Keratinocyte (primary cell): ENCODE results near the gene RFX2. TPM values are rescaled to one million over a fixed set of nuclear protein-coding genes. Genes with fewer than 3 reads are reported as not detected.

Source experiments
- DNase-seq: peaks from one replicate; pipeline ENCODE4 v3.0.0-alpha.2; 2011; ENCODE audit warnings: low read depth, missing footprints, low spot score
- FAIRE-seq: peaks from 2 replicates; lab custom pipeline; 2011; peaks lifted over from hg19 to GRCh38; lab: Jason Lieb, UNC
- H2AFZ ChIP-seq: 2 replicates; pipeline ENCODE4 v1.6.0; 2012; ENCODE audit warnings: low read length, control low read depth, inconsistent platforms; ENCODE audit not compliant: control insufficient read depth
- H3K27ac ChIP-seq: 2 replicates; pipeline ENCODE4 v1.5.1; 2011; ENCODE audit warnings: low read length; ENCODE audit not compliant: control insufficient read depth, insufficient read depth
- H3K27me3 ChIP-seq: 3 replicates; pipeline ENCODE4 v1.6.0; 2011; ENCODE audit warnings: low read length; ENCODE audit not compliant: control insufficient read depth, insufficient read depth; ENCODE audit errors: extremely low read depth
- H3K36me3 ChIP-seq, 2 experiments: 2 replicates in 1 of 2; 3 replicates in 1 of 2; pipeline ENCODE4 v1.5.1; 2011; ENCODE audit warnings: low read length in 2 of 2, mild to moderate bottlenecking in 1 of 2; ENCODE audit not compliant: control insufficient read depth in 2 of 2, insufficient read depth in 2 of 2; ENCODE audit errors: extremely low read depth in 1 of 2
- H3K4me1 ChIP-seq: 3 replicates; pipeline ENCODE4 v1.5.1; 2011; ENCODE audit warnings: low read length; ENCODE audit not compliant: control insufficient read depth, insufficient read depth; ENCODE audit errors: extremely low read depth
- H3K4me2 ChIP-seq: 3 replicates; pipeline ENCODE4 v1.6.0; 2011; ENCODE audit warnings: low read depth, low read length; ENCODE audit not compliant: control insufficient read depth, insufficient read depth; ENCODE audit errors: extremely low read depth
- H3K4me3 ChIP-seq, 3 experiments: fragments of 200-600 bp in 1 of 3; sonication (generic) in 1 of 3; 2 replicates in 2 of 3; 3 replicates in 1 of 3; pipeline ENCODE4 v1.5.1; 2011 to 2016; ENCODE audit warnings: low read length in 3 of 3, mild to moderate bottlenecking in 3 of 3, control low read depth in 2 of 3, inconsistent platforms in 1 of 3, low read depth in 1 of 3, mixed read lengths in 1 of 3, mixed run types in 1 of 3, moderate library complexity in 1 of 3; ENCODE audit not compliant: control insufficient read depth in 2 of 3, insufficient read depth in 2 of 3; ENCODE audit errors: extremely low read depth in 1 of 3
- H3K79me2 ChIP-seq: 2 replicates; pipeline ENCODE4 v1.6.0; 2012; ENCODE audit warnings: low read length; ENCODE audit not compliant: control insufficient read depth, insufficient read depth
- H3K9ac ChIP-seq: 3 replicates; pipeline ENCODE4 v1.6.0; 2011; ENCODE audit warnings: low read length; ENCODE audit not compliant: control insufficient read depth, insufficient read depth; ENCODE audit errors: extremely low read depth
- H3K9me1 ChIP-seq: 3 replicates; pipeline ENCODE4 v1.6.0; 2011; ENCODE audit warnings: low read length; ENCODE audit not compliant: control insufficient read depth, insufficient read depth; ENCODE audit errors: extremely low read depth
- H3K9me3 ChIP-seq: 2 replicates; pipeline ENCODE4 v1.5.1; 2012; ENCODE audit warnings: low read depth, low read length; ENCODE audit not compliant: control insufficient read depth
- H4K20me1 ChIP-seq: 3 replicates; pipeline ENCODE4 v1.6.0; 2011; ENCODE audit warnings: low read length; ENCODE audit not compliant: control insufficient read depth, insufficient read depth; ENCODE audit errors: extremely low read depth
- EZH2 ChIP-seq: IDR thresholded peaks from one replicate; pipeline ENCODE4 v1.6.1; 2012; ENCODE audit warnings: inconsistent platforms, mild to moderate bottlenecking, low read length, moderate library complexity
- dilution Hi-C: fragments of 300-500 bp; cut with MboI; formaldehyde crosslinking; loops from one replicate; pipeline ENCODE4 v1.7.0; 2020; ENCODE audit warnings: low sequenced_read_pairs; ENCODE audit not compliant: extremely low pct_ligation_motif_present
- polyA plus RNA-seq, 5 experiments: library from polyadenylated mRNA; depleted of rRNA in 3 of 5; stranded (reverse) in 3 of 5; stranded (forward) in 1 of 5; unstranded in 1 of 5; fragments of >200 nt; gene quantifications; 1 replicate in 1 of 5; 2 replicates in 3 of 5; 3 replicates in 1 of 5; pipeline versions ENCODE4 v1.2.1 to v1.2.3, GENCODE V29; 2011 to 2012; ENCODE audit warnings: missing spikeins in 2 of 5, low read depth in 1 of 5, low replicate concordance in 1 of 5
- TF ChIP-seq, protein P1 (sequence below), 3 experiments: IDR thresholded peaks in 1 of 3; conservative IDR thresholded peaks in 1 of 3; optimal IDR thresholded peaks in 1 of 3; 2 replicates in 2 of 3; 3 replicates in 1 of 3; pipeline versions ENCODE3 to v1.5.1; 2011; ENCODE audit warnings: low read length in 3 of 3, mild to moderate bottlenecking in 3 of 3, moderate library complexity in 2 of 3, control low read depth in 1 of 3, inconsistent platforms in 1 of 3; ENCODE audit not compliant: insufficient read depth in 2 of 3; ENCODE audit errors: extremely low read depth in 1 of 3

Gene RFX2
- polyA plus RNA-seq, 1 donor (not counting 4 experiments of a cell fraction or from before 2014, with no cell fraction given): 5.8 TPM

DNA sequence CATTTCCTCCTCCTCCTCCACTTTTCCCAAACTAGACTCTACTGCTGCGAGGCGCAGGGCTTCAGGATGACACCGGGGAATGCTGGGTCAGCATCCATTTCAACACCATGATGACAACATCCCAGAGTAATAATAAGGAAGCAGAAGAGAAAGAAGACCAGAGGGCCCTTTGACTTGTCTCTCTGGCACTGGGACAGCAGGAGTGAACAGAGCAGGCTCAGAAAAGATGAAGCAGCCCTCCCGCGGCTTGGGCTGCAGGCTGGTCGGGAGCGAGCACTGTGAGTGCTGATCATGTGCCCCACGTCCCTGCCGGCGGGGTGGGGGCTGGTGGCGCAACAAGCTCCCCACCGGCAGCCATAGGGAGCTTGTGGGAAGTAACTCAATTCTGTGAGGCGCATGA, 162.9 kb downstream of the RFX2 start:
- Histone ChIP-seq H3K4me3 (no peak overlapping the region), H4K20me1 (peaks cover 24% of the 10 kb centered on the region), H3K79me2 (peaks cover 70% of the 10 kb centered on the region), H3K27ac (no peak overlapping the region), H3K9ac (no peak overlapping the region), H3K9me3 (no peaks in the 10 kb centered on the region), H3K4me1 (no peaks in the 10 kb centered on the region), H3K9me1 (peaks cover 5% of the 10 kb centered on the region), H3K4me2 (no peak overlapping the region), H3K27me3 (no peaks in the 10 kb centered on the region), H2AFZ (no peak overlapping the region), H3K36me3 (peaks cover 6 to 10% of the 10 kb centered on the region in 2 experiments)
- DNase-seq: no peak
- no peak for TF ChIP-seq EZH2
- TF ChIP-seq, protein P1, sequence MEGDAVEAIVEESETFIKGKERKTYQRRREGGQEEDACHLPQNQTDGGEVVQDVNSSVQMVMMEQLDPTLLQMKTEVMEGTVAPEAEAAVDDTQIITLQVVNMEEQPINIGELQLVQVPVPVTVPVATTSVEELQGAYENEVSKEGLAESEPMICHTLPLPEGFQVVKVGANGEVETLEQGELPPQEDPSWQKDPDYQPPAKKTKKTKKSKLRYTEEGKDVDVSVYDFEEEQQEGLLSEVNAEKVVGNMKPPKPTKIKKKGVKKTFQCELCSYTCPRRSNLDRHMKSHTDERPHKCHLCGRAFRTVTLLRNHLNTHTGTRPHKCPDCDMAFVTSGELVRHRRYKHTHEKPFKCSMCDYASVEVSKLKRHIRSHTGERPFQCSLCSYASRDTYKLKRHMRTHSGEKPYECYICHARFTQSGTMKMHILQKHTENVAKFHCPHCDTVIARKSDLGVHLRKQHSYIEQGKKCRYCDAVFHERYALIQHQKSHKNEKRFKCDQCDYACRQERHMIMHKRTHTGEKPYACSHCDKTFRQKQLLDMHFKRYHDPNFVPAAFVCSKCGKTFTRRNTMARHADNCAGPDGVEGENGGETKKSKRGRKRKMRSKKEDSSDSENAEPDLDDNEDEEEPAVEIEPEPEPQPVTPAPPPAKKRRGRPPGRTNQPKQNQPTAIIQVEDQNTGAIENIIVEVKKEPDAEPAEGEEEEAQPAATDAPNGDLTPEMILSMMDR (optimal IDR thresholded peaks at IDR 0.05 in 1 of 3, IDR thresholded peaks at IDR 0.05 in 1 of 3, conservative IDR thresholded peaks at IDR 0.05 in 1 of 3; ENCODE audit: extremely low read depth in 1 of 3, insufficient read depth in 2 of 3, low read length in 3 of 3): no peak
- no peak for FAIRE-seq
- dilution Hi-C loops: no loop called here

- dilution Hi-C loops: no loop called here
- peaks cover 8 to 13% of the 10 kb centered on the region in 2 experiments for H3K36me3 ChIP-seq
- no peak overlapping the region for H3K9ac ChIP-seq
- H3K4me3 ChIP-seq: no peak overlapping the region
- DNase-seq: no peak
- peaks cover 12% of the 10 kb centered on the region for H4K20me1 ChIP-seq
- FAIRE-seq: no peak
- H3K79me2 ChIP-seq: peaks cover 48% of the 10 kb centered on the region
- H2AFZ ChIP-seq: no peak overlapping the region
- no peaks in the 10 kb centered on the region for H3K27me3 ChIP-seq
- H3K27ac ChIP-seq: no peak overlapping the region
- peaks cover 2% of the 10 kb centered on the region for H3K9me1 ChIP-seq
- H3K9me3 ChIP-seq: no peaks in the 10 kb centered on the region
- H3K4me1 ChIP-seq: no peaks in the 10 kb centered on the region
- TF ChIP-seq EZH2: no peak
- TF ChIP-seq, protein P1 (optimal IDR thresholded peaks at IDR 0.05 in 1 of 3, IDR thresholded peaks at IDR 0.05 in 1 of 3, conservative IDR thresholded peaks at IDR 0.05 in 1 of 3; ENCODE audit: extremely low read depth in 1 of 3, insufficient read depth in 2 of 3, low read length in 3 of 3): no peak
- H3K4me2 ChIP-seq: no peak overlapping the region
These were observed 166.7 kb downstream of the RFX2 start for GRCh38 chr19:5943623-5944022.

Other genes starting within 250 kb of the RFX2 start
- 0.03 TPM in 1 of 3 replicates, not detected in the others for gene FUT5, start 240.0 kb downstream of the RFX2 start, polyA plus RNA-seq
- 122 to 323 TPM (median 217 TPM) in 3 replicates for gene NDUFA11, start 206.7 kb downstream of the RFX2 start, polyA plus RNA-seq
- gene VMAC, start 205.6 kb downstream of the RFX2 start, polyA plus RNA-seq: 2.1 to 3.0 TPM (median 2.2 TPM) in 3 replicates
- 1.6 to 3.6 TPM (median 2.7 TPM) in 3 replicates for gene CAPS, start 196.2 kb downstream of the RFX2 start, polyA plus RNA-seq
- gene RANBP3, start 132.4 kb downstream of the RFX2 start, polyA plus RNA-seq: 36.4 to 61.4 TPM (median 44.6 TPM) in 3 replicates
- not detected in 3 replicates for gene ACSBG2, start 25.2 kb upstream of the RFX2 start, polyA plus RNA-seq
- 8.2 to 13.8 TPM (median 8.3 TPM) in 3 replicates for gene MLLT1, start 169.5 kb upstream of the RFX2 start, polyA plus RNA-seq
- 0.38 to 0.66 TPM (median 0.39 TPM) in 3 replicates for gene ACER1, start 223.1 kb upstream of the RFX2 start, polyA plus RNA-seq